HG02798 (cell line): Measurements from ENCODE around the gene SUPT20HL1.
"Not testable (repeated sequence)": the region's sequence is repeated elsewhere in the genome, so short reads cannot be mapped to it uniquely, and the experiment has no call there.

Experiments used
- ATAC-seq: cut with Tn5 transposase; IDR thresholded peaks from one replicate; pipeline ENCODE4 v1.9.1; 2021; ENCODE audit warnings: mild to moderate bottlenecking; ENCODE audit not compliant: unreplicated experiment, poor library complexity

Gene SUPT20HL1

GRCh38 chrX:24360272-24360671, at the start of gene SUPT20HL1:
TSS of gene SUPT20HL1 (plus strand) at chrX:24360639. CDS start at chrX:24362761, 2,122 bp downstream.
- ATAC-seq = no peak

GRCh38 chrX:24310916-24311315, 49.5 kb upstream of the SUPT20HL1 start:
- ATAC-seq = not testable (repeated sequence)

GRCh38 chrX:24311507-24312248, 48.8 kb upstream of the SUPT20HL1 start:
- ATAC-seq = not testable (repeated sequence)

GRCh38 chrX:24312249-24312607, 48.2 kb upstream of the SUPT20HL1 start:
- not testable (repeated sequence) for ATAC-seq

GRCh38 chrX:24314019-24314635, 46.3 kb upstream of the SUPT20HL1 start, which contains the start of gene SUPT20HL2:
TSS of gene SUPT20HL2 (minus strand) at chrX:24314069. CDS start at chrX:24313315, 754 bp downstream.
- ATAC-seq = no peak

GRCh38 chrX:24316111-24316510, 44.3 kb upstream of the SUPT20HL1 start:
- no peak for ATAC-seq

GRCh38 chrX:24317567-24317966, 42.9 kb upstream of the SUPT20HL1 start:
- ATAC-seq = no peak

GRCh38 chrX:24321741-24322395, 38.6 kb upstream of the SUPT20HL1 start:
- no peak for ATAC-seq

- ATAC-seq = no peak
These were observed 35.2 kb upstream of the SUPT20HL1 start for GRCh38 chrX:24325231-24325630.

GRCh38 chrX:24332878-24333277, 27.6 kb upstream of the SUPT20HL1 start:
- no peak for ATAC-seq

- no peak for ATAC-seq
These were observed 27.1 kb upstream of the SUPT20HL1 start for GRCh38 chrX:24333371-24333770.

GRCh38 chrX:24334461-24334860, 26.0 kb upstream of the SUPT20HL1 start:
- no peak for ATAC-seq

GRCh38 chrX:24335871-24336270, 24.6 kb upstream of the SUPT20HL1 start:
- no peak for ATAC-seq

GRCh38 chrX:24339911-24340310, 20.5 kb upstream of the SUPT20HL1 start:
- ATAC-seq = no peak

GRCh38 chrX:24340501-24340900, 19.9 kb upstream of the SUPT20HL1 start:
- no peak for ATAC-seq

GRCh38 chrX:24341795-24342194, 18.6 kb upstream of the SUPT20HL1 start:
- ATAC-seq = no peak

GRCh38 chrX:24343719-24344118, 16.7 kb upstream of the SUPT20HL1 start:
- ATAC-seq = peak; percentile 91

- ATAC-seq = no peak
These were observed 12.6 kb upstream of the SUPT20HL1 start for GRCh38 chrX:24347881-24348280.

- no peak for ATAC-seq
These were observed 10.2 kb upstream of the SUPT20HL1 start for GRCh38 chrX:24350217-24350616.

GRCh38 chrX:24355095-24355494, 5.3 kb upstream of the SUPT20HL1 start:
- ATAC-seq = no peak

- no peak for ATAC-seq
These were observed 3.3 kb upstream of the SUPT20HL1 start for GRCh38 chrX:24357106-24357505.
